ENCODE results near the gene HPS1. TPM values are rescaled to one million over a fixed set of nuclear protein-coding genes. Genes with fewer than 3 reads are reported as not detected.

The HPS1 gene
- 28.1 to 33.4 TPM (median 32.5 TPM) in 5 replicates for total RNA-seq (2022; extraction: Qiagen RNA extraction)

DNA sequence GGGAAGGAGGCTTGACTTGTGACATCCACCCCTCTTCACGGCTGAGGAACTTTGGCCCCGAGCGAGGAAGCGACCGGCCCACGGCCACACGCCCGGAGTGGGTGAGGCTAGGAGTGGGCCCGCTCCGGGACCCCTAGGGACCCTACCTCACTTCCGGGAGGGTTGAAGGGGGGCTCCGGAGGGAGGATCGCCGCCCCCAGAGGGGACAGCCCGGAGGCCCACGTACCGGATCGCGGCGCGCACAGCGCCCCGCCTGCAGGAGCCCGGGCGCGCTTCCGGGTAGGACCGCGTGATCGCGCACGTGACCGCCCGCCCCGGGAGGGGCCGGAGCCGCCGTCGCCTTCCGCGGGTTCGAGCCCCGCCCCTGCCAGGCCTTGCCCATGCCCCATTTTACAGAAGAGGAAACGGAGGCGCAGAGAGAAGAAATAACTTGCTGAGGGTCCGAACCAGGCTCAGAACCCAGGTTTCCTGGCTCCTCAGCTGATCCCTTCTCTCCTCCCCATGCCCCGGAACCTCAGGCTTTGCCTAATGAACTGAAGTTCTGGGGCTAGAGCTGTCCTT, at the start of gene HPS1:
Gene HPS1, minus strand, starts transcription at position 275 of the 561 bp plus-strand sequence. CDS start 3,695 bp downstream, outside the sequence.

DNA sequence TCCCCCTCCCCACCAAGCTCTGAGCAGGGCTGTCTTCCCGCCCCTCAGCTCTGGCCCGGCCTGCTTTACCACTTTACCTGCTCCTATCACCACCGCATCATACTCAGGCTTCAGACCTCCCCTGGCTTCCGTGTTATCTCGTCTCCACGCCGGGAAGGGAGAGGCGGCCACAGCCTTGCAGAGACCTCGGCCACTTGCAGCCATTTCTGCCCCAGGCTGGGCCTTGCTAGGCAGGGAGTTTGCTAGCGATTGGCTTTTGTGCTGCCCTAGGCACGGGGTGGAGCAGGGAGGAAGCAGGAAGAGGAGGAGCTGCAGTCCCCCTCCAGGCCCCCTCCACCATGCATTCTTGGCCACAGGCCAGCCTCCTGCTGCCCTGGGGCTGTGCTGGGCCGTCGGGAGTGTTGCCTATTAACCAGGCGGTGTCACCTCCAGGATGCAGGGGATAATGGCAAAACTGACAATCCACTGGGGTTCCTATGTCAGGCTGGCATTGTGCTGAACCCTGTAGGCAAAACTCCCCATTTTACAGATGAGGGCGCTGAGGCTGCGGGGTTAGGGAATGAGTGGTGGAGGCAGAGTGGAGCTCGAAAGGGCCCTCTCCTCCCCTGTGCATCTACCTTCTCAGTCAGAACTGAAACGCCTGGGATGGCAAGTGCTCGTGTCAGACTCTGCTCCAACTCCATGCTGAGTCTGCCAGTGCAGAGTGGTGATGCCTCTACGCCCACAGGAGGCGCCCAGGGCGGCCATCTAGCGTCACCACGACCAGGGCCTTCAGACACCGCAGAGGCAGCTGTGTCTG, 31.6 kb downstream of the HPS1 start, which contains the start of gene PYROXD2:
Gene PYROXD2, minus strand, starts transcription at position 251 of the 799 bp plus-strand sequence. Its CDS starts 47 bp downstream, at position 204.

Other genes starting within 250 kb of the HPS1 start
- 1.4 to 1.9 TPM (median 1.4 TPM) in 5 replicates for gene LOXL4, start 178.7 kb downstream of the HPS1 start, total RNA-seq (2022; extraction: Qiagen RNA extraction)
- gene PYROXD2, start 31.8 kb downstream of the HPS1 start, total RNA-seq (2022; extraction: Qiagen RNA extraction) = 4.3 to 5.5 TPM (median 4.6 TPM) in 5 replicates